HG02870 (cell line): Measurements from ENCODE around the gene PCBP4.

Source experiments
- ATAC-seq: cut with Tn5 transposase; IDR thresholded peaks from one replicate; pipeline ENCODE4 v1.9.1; 2021; ENCODE audit warnings: mild to moderate bottlenecking, moderate library complexity; ENCODE audit not compliant: unreplicated experiment

Gene PCBP4

DNA sequence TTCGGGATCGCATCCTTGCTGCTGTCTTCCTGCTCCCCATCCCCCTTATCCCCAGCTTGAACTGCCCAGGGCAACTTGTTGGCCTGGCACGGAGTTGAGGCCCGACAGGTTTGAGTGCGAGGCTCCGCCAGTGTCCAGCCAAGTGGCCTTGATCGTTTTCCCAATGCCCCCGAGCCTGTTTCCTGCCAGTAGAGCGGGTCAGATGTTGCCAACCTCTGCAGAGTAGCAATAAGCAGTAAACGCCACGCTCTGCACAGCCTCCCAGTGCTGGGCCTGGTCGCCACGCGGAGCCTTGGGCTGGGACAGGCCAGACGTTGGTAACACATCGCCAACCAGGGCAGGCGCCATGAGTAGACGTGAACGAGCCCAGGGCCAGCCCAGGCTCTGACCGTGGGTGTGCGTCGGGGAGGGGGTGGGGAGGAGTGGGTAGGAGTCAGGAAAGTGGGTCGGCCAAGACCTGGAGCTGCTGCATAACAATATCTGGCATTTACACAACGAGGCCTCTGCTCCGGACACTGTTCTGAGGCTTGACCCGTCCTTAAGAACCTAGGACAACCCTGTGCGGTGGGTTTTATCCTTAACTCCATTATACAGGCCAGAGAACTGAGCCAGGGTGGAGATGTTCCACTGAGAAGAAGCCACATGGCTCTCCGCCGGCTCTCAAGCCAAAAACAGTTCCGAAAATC lies 7.2 kb upstream of the PCBP4 start:
- peak; percentile 10 for ATAC-seq

- no peak for ATAC-seq
Measured at GRCh38 chr3:51971350-51971749, 4.1 kb upstream of the PCBP4 start.

DNA sequence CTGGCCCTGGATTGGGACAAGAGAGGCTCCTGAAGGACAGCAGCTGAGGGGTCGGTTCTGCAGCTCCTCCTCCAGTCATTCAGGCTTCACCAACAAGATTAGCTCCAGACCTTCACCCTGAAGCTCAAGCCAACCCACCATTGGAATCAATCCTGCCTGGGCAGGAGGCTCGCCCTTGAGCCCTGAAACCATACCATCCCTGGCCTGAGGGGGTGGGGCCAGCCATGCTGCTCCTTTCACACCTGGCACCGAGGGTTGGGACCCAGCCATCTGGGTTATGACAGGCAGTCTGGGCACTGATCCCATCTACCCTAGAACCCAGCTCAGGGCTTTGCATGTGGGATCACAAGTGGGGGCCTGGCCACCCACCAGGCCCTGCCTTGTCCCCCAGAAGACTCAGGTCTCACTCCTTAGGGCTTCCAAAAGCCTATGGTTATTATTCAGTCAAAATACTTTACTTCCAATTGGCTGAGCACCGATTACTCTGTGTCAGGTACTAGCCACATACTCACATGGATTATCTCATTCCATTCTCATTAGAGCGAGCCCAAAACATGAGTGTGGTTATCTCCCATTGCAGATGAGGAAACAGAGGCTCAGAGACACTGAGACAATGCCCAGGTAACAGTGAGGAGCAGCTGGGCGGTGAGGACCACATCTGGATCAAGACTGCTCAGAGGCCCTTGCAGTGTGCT lies 3.5 kb upstream of the PCBP4 start:
- no peak for ATAC-seq

DNA sequence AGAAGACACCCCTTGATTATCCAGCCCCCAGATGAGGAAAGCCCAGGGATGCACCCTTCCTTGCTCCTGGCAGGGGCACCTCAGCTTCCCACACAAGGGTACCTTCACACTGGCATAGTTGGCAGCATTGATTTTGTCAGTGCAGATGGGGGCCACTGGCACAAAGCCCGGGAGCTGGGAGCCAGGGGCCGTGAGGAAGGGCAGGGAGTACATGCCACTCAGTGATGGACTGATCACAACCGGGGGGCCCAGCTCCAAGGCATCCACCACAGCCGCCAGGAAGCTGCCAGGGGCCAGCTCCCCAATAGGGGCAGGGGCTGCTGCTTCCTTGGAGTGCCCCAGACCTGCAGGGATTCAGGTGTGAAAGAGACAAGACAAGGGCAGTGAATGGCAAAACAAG lies 2.6 kb upstream of the PCBP4 start:
- no peak for ATAC-seq

DNA sequence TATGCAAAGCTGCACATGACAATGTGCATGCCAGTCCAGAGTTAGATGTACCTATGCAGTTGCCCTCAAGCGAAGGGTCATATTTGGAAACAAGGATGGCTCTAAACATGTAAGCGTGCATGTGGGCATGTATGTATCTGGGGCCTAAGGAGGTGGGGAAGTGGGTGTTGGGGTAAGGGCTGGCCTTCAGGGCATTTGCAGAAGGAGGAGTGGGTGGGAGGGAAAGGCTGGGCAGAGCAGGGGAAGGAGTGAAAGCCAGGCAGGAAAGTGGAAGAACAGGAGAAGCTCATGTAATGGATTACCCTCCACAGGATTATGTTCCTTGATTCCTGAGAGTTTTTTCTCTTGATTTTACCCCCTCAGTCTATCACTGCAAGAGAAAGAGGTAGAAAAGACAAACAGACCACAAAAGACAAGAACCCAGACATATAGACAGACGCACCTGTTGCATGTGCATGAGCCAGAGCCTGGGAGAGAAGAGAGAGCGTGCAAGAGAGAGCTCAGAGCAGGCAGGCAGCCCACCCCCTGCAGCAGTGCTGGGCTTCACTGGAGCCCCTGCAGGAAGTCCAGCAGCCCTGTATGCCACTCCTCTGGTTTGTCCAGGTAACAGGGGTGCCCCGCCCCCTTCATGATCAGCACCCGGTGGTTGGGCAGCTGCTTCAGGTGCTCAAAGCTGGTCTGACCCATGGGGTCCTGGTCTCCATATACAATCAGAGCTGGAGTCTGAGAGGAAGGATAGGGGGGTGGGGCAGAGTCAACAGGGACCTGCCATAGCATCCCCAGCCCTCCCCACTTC lies 1.8 kb upstream of the PCBP4 start:
- ATAC-seq, result no peak

GRCh38 chr3:51968170-51968775 lies 1.0 kb upstream of the PCBP4 start:
- ATAC-seq, result no peak

GRCh38 chr3:51966922-51967383 lies 301 bp downstream of the PCBP4 start:
- ATAC-seq, result no peak

GRCh38 chr3:51966486-51966885 lies 768 bp downstream of the PCBP4 start:
- no peak for ATAC-seq

DNA sequence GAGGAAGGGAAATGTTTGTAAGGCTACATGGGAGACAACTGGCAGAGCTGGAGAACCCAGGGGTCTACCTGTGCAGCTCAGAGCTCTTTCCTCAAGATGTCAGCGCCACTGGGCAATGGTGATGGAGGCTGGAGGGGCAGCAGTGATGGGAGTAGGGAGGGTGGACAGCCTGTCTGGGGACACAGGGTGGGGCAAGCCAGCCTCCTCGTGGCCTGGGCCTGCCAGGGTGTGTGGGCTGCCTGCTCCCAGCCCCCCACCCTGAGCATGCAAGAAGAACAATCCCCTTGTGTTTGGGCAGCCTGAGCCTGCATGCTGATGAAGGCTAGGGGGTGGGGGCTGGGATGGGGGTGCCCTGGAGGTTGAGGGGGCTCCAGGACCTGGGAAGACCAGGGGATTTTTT lies 1.2 kb downstream of the PCBP4 start:
- ATAC-seq, result no peak

GRCh38 chr3:51964521-51964920 lies 2.7 kb downstream of the PCBP4 start:
- no peak for ATAC-seq

DNA sequence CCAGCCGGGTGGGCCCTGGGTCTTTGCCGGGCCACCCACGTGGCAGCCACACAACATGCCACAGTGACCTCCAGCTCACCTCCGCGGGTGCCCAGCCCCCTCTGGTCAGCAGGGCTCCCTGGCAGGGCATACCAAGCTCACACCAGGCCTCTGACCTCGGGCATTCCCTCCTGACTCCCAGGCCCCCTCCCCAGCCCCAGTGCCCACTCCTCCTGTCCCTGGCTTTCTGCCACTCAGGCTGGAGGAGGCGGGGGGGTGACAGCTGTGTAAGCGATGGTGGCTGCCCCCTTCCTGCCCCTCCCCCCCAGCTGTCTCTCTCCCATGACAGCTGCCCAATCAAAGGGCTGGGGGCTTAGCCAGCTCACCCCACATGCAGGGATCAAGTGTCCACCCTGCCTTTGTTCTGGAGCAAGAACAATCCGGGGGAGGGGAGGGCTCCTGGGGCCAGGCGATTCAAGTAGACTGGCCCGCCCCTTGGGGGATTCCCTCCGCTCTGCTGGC lies 3.3 kb downstream of the PCBP4 start:
- ATAC-seq, result no peak

DNA sequence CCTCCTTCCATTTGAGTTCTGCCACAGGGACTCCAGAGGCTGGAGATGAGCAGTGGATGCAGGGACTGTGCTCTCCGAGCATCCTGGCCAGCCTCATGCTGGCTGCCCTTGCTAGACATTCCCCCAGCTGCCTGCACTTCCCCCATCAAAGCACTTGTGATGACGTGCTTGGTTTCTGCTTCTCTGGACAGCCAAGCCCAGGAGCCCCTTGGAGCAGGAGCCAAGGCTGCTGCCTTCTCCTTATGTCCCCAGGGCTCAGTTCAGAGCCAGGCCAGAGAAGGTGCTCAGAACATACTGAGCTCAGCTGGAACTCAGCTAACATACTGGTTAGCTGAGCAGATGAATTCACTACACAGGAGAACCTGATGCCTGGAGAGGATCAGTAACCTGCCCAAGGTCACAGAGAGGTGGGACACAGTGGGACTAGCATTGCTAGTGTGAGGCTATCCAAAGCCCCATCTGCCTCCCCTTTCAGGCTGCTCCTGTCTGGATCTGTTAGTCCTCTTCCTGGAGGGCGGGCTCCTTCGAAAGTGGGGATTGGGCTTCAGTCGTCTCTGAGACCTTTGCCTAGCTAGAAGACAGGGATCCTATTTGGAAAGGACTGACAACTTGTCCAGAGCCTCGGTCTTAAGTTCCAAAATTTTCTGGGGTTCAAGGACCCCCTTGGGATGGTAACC lies 4.3 kb downstream of the PCBP4 start:
- no peak for ATAC-seq

DNA sequence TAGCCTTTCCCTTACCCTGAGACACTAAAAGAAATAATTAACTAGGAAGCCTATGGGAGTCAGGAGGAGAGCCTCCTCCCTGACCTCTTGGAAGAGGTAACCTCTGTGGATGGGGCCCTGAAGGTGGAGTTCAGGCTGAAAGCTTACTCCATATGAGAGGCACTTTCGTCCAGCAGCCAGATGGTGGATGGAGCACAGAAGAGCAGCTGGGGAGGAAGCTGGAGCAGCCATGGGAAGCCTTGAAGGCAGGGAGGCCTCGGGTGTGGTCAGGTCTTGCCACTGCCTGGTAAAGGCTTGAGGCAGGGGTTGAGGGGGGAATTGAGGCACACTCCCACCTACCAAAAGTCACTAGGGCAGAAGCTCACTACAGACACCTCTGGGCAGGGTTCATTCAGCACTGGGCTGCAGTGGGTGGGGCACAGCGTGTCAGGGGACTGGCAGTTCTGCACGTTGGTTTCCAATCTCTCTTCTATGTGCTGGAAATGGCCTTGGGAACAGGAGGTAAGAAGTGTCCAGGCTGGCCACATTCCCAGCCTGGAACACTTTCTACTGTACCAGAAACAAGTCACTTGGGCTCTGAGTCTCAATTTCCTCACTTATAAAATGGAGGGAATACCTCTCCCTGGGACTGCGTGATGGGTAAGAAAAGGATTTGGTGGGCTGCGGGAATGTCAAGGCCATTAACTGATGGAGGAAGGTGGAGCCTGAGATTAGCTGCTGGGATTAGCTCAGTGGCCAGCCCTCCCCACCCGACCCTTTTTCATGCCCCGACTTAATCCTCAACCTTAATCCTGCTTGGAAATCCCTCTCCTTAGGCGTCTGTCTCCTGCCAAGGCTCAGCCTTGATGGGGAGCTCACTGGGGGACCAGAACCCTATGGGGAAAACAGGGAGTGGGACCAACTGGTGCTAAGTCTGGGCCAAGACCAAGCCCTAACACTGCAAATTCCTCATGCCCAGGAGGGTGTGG lies 5.4 kb downstream of the PCBP4 start:
- ATAC-seq, result no peak

- no peak for ATAC-seq
Measured at GRCh38 chr3:51961011-51961410, 6.2 kb downstream of the PCBP4 start.

DNA sequence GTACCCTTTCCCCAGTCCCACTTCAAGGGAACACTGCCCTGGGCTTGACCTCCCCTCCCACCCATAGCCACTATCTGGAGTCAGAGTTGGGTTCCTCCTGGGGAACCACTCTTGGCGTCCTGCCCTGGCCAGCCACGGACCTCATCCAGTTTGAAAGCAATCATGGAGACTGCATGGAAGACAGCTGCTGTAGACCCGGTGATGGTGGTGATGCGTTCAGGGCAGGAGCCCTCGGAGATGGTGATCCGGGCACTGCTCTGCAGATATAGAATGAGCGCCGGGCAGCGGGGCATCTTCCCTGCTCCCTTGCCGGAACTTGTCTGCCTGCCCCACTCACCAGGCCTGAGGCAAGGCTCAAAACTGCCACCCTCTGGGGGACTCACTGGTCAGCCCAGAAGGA lies 6.9 kb downstream of the PCBP4 start:
- ATAC-seq, result no peak

DNA sequence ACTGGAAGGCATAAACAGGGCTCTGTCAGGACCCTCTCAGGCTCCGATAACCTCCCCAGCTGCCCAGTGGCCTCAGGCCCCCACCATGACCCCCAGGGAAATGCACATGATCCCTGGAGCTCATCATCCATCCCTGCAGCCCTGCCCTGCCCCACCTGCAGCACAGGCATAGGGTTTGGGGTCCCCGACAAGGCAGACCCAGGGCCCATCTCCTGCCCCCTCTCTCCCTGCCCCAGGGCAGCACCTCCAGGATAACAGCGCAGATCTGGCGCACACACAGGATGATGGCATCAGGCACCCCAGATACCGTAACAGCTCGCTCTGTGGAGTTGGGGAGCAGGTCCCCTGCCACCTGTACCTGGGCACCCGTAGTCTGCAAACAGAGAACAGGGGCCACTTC lies 7.6 kb downstream of the PCBP4 start:
- no peak for ATAC-seq

GRCh38 chr3:51958603-51959521 lies 8.4 kb downstream of the PCBP4 start:
- no peak for ATAC-seq

GRCh38 chr3:51957520-51958205 lies 9.6 kb downstream of the PCBP4 start:
- ATAC-seq, result no peak
